AG04450 (cell line): ENCODE data around the gene ISL1. TPM values are rescaled to one million over a fixed set of nuclear protein-coding genes. Genes with fewer than 3 reads are reported as not detected.
A peak's percentile ranks its signal among the peaks of the same experiment; 100 is the strongest.

Experiments
- CTCF ChIA-PET: fragments of 300-600, 350-600 bp; formaldehyde crosslinking; extraction: SDS; loops from one replicate; lab custom pipeline; 2022; ENCODE audit warnings: antibody characterized with exemption, inconsistent platforms; lab: Charles Lee
- POLR2A ChIA-PET: fragments of 350-600 bp; formaldehyde crosslinking; extraction: SDS; loops from one replicate; lab custom pipeline; 2021; ENCODE audit warnings: antibody characterized with exemption, inconsistent platforms; lab: Yijun Ruan, JAX
- DNase-seq: peaks from one replicate; pipeline ENCODE4 v3.0.0-alpha.2; 2011; ENCODE audit warnings: low read depth, low spot score
- H3K27ac ChIP-seq: one replicate; pipeline ENCODE4 v1.5.1; 2012; ENCODE audit warnings: low read depth, low read length, control low read depth
- H3K27me3 ChIP-seq: one replicate; pipeline ENCODE4 v1.6.0; 2012; ENCODE audit warnings: low read length; ENCODE audit not compliant: control insufficient read depth, insufficient read depth
- H3K4me3 ChIP-seq: 2 replicates; pipeline ENCODE4 v1.5.1; 2011; ENCODE audit warnings: mild to moderate bottlenecking, low read depth, low read length, control low read depth
- H3K9me3 ChIP-seq: 2 replicates; pipeline ENCODE4 v1.5.1; 2012; ENCODE audit warnings: low read length; ENCODE audit not compliant: control insufficient read depth, insufficient read depth
- polyA minus RNA-seq: library from RNA; depleted of rRNA, polyadenylated mRNA; stranded (reverse); fragments of >200 nt; gene quantifications from 2 replicates; pipeline ENCODE4 v1.2.3, GENCODE V29; 2011; rRNA and poly(A)+ RNA removed
- polyA plus RNA-seq: library from polyadenylated mRNA; depleted of rRNA; stranded (reverse); fragments of >200 nt; gene quantifications from 2 replicates; pipeline ENCODE4 v1.2.3, GENCODE V29; 2011; rRNA removed
- TF ChIP-seq, protein P1 (sequence below): IDR thresholded peaks from 2 replicates; pipeline ENCODE4 v1.5.1; 2011; ENCODE audit warnings: low read depth, low read length, control low read depth, inconsistent platforms

The ISL1 gene
- polyA plus RNA-seq (not detected in 2 replicates), polyA minus RNA-seq (not detected in 2 replicates)

GRCh38 chr5:51383131-51384121, at the start of gene ISL1:
TSS of gene ISL1 (plus strand) at chr5:51383448. CDS start at chr5:51383672, 224 bp downstream.
- ChIA-PET POLR2A (no interaction called here), CTCF (no interaction called here)
- DNase-seq, result no peak
- Histone ChIP-seq H3K9me3 (peaks cover 5% of the 10 kb centered on the region; the same call in 1 of the 2 replicates), H3K4me3 (peak within 1 kb of the TSS; percentile 47), H3K27ac (no peak within 1 kb of the TSS), H3K27me3 (peaks cover 54% of the 10 kb centered on the region)
- TF ChIP-seq, protein P1, sequence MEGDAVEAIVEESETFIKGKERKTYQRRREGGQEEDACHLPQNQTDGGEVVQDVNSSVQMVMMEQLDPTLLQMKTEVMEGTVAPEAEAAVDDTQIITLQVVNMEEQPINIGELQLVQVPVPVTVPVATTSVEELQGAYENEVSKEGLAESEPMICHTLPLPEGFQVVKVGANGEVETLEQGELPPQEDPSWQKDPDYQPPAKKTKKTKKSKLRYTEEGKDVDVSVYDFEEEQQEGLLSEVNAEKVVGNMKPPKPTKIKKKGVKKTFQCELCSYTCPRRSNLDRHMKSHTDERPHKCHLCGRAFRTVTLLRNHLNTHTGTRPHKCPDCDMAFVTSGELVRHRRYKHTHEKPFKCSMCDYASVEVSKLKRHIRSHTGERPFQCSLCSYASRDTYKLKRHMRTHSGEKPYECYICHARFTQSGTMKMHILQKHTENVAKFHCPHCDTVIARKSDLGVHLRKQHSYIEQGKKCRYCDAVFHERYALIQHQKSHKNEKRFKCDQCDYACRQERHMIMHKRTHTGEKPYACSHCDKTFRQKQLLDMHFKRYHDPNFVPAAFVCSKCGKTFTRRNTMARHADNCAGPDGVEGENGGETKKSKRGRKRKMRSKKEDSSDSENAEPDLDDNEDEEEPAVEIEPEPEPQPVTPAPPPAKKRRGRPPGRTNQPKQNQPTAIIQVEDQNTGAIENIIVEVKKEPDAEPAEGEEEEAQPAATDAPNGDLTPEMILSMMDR, result no peak

- Histone ChIP-seq H3K9me3 (no peaks in the 10 kb centered on the region), H3K27me3 (no peaks in the 10 kb centered on the region), H3K4me3 (no peak overlapping the region), H3K27ac (no peak overlapping the region)
- DNase-seq, result no peak
- CTCF ChIA-PET, result no interaction called here
- TF ChIP-seq, protein P1, result no peak
- POLR2A ChIA-PET, result no interaction called here
Measured at GRCh38 chr5:51336878-51337277, 46.4 kb upstream of the ISL1 start.

DNA sequence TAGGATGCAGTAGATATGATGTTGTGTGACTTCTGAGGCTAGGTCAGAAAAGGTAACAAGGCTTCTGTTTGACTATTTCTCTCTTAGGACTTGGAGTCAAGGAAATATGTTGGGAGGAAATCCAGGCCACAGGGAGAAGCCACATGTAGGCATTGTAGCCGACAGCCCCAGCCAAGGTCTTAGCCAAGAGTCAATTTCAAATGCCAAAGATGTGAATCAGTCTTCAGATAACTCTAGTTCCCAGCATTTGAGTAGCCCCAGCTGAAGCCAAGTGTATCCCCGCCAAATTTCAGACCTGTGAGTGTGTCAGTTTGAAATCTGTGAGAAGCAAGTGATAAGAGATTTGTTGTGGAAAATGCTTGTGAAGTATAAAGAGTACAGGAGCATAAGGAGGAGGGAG, 38.1 kb upstream of the ISL1 start:
- H3K27ac ChIP-seq, result no peak overlapping the region
- ChIA-PET POLR2A (no interaction called here), CTCF (no interaction called here)
- TF ChIP-seq, protein P1, result no peak
- H3K9me3 ChIP-seq, result no peaks in the 10 kb centered on the region; the same call in 1 of the 2 replicates
- H3K4me3 ChIP-seq, result no peak overlapping the region
- no peak for DNase-seq
- H3K27me3 ChIP-seq, result no peaks in the 10 kb centered on the region

DNA sequence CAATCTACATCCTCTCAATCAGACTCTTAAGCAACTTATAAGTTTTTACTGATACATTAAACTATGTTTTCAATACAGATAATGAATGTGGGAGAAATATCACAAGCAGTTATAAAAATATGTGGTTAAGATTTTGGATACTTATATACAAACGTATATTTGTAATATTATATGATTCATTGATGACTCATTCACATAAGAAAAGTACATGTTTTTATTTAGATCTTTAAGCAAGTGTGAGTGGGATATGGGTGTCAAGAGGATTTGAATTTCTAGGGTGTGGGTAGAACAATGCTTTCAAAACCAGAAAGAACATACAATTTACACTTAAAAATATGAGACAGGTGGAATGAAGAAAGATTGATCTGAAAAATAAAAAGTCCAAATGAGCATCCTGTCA, 36.1 kb upstream of the ISL1 start:
- ChIA-PET POLR2A (no interaction called here), CTCF (no interaction called here)
- no peak overlapping the region for H3K4me3 ChIP-seq
- DNase-seq, result no peak
- H3K9me3 ChIP-seq, result no peaks in the 10 kb centered on the region; the same call in 1 of the 2 replicates
- TF ChIP-seq, protein P1, result no peak
- no peaks in the 10 kb centered on the region for H3K27me3 ChIP-seq
- H3K27ac ChIP-seq, result no peak overlapping the region

DNA sequence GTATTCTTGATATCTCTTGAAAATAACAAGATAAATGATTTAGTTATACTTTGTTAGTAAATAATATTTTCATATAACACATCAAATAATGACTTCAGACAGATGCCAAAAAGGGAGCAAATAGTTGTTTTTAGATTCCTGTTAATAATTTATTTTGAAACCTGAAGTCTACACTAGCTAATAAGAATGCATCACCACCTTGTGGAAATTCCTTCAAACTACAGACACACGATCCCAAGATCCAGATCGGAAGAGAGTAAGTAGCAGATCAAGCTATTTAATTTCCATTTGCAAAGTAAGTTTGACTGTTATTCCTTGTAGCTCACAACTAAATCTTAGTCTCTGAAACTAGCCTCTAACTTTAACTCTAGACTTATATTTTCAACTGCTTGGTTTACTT, 35.5 kb upstream of the ISL1 start:
- Histone ChIP-seq H3K27ac (no peak overlapping the region), H3K27me3 (no peaks in the 10 kb centered on the region), H3K4me3 (no peak overlapping the region), H3K9me3 (no peaks in the 10 kb centered on the region; the same call in 1 of the 2 replicates)
- ChIA-PET POLR2A (no interaction called here), CTCF (no interaction called here)
- no peak for DNase-seq
- TF ChIP-seq, protein P1, result no peak
